ENCODE data around the gene LCK.

GRCh38 chr1:32321712-32322291 lies 70.7 kb downstream of the LCK start:
- no peak for TF ChIP-seq MAX (IDR thresholded peaks at IDR 0.05; ENCODE audit: low read depth)
- TF ChIP-seq CTCF (IDR thresholded peaks at IDR 0.05), result no peak
- TF ChIP-seq CHD2 (IDR thresholded peaks at IDR 0.05; ENCODE audit: low read length, partially characterized antibody), result no peak
- TF ChIP-seq MXI1 (IDR thresholded peaks at IDR 0.05; ENCODE audit: low read depth, low read length), result no peak
- TF ChIP-seq EP300 (IDR thresholded peaks at IDR 0.05; ENCODE audit: borderline replicate concordance in 1 of 2, low read depth in 1 of 2, low read length in 1 of 2), result no peak
- TF ChIP-seq REST (IDR thresholded peaks at IDR 0.05; ENCODE audit: low read depth, low read length), result no peak
- no peak for TF ChIP-seq USF2 (IDR thresholded peaks at IDR 0.05; ENCODE audit: borderline replicate concordance, low read depth, low read length)
- TF ChIP-seq TAF1 (IDR thresholded peaks at IDR 0.05; ENCODE audit: borderline replicate concordance, low read depth, low read length), result no peak
- no peak for TF ChIP-seq EZH2phosphoT487 (IDR thresholded peaks at IDR 0.05; ENCODE audit: borderline replicate concordance, low read depth)
- TF ChIP-seq FOXJ3 (CRISPR knock-in tag; IDR thresholded peaks at IDR 0.05), result no peak

Data from SK-N-SH (cell line).